Measurements from ENCODE around the gene C12orf54. TPM values are rescaled to one million over a fixed set of nuclear protein-coding genes. Genes with fewer than 3 reads are reported as not detected.

C12orf54 gene
- polyA plus RNA-seq, 1 donor (not counting 4 experiments of a cell fraction or from before 2014, with no cell fraction given), result 4.3 TPM

- Histone ChIP-seq H3K79me2 (ENCODE audit: control insufficient read depth, insufficient read depth, low read length) (no peaks in the 10 kb centered on the region), H3K27me3 (ENCODE audit: control insufficient read depth, extremely low read depth, insufficient read depth, low read length) (no peaks in the 10 kb centered on the region), H3K36me3 (ENCODE audit: control insufficient read depth in 2 of 2, extremely low read depth in 1 of 2, insufficient read depth in 2 of 2, low read length in 2 of 2) (no peaks in the 10 kb centered on the region), H3K9me1 (ENCODE audit: control insufficient read depth, extremely low read depth, insufficient read depth, low read length) (no peaks in the 10 kb centered on the region), H3K4me2 (ENCODE audit: control insufficient read depth, extremely low read depth, insufficient read depth, low read depth, low read length) (no peak overlapping the region), H3K4me3 (ENCODE audit: control insufficient read depth in 2 of 3, extremely low read depth in 1 of 3, insufficient read depth in 2 of 3, low read depth in 1 of 3, low read length in 3 of 3) (no peak overlapping the region), H3K27ac (ENCODE audit: control insufficient read depth, insufficient read depth, low read length) (no peak overlapping the region), H3K4me1 (ENCODE audit: control insufficient read depth, extremely low read depth, insufficient read depth, low read length) (no peaks in the 10 kb centered on the region), H2AFZ (ENCODE audit: control insufficient read depth, low read length) (no peak overlapping the region), H3K9me3 (ENCODE audit: control insufficient read depth, low read depth, low read length) (no peaks in the 10 kb centered on the region), H3K9ac (ENCODE audit: control insufficient read depth, extremely low read depth, insufficient read depth, low read length) (no peak overlapping the region), H4K20me1 (ENCODE audit: control insufficient read depth, extremely low read depth, insufficient read depth, low read length) (no peaks in the 10 kb centered on the region)
- DNase-seq (ENCODE audit: low read depth, low spot score) (no peak), FAIRE-seq (no peak)
- TF ChIP-seq EZH2 (IDR thresholded peaks at IDR 0.05; ENCODE audit: low read length) (no peak), CTCF (optimal IDR thresholded peaks at IDR 0.05 in 1 of 3, IDR thresholded peaks at IDR 0.05 in 1 of 3, conservative IDR thresholded peaks at IDR 0.05 in 1 of 3; ENCODE audit: extremely low read depth in 1 of 3, insufficient read depth in 2 of 3, low read length in 3 of 3) (peak in 1 of 3 experiments; percentile 3)
- dilution Hi-C loops (cut with MboI; ENCODE audit: extremely low pct_ligation_motif_present, low sequenced_read_pairs), result no loop called here
Observed at GRCh38 chr12:48442179-48442847, 40.0 kb upstream of the C12orf54 start.

GRCh38 chr12:48445538-48445937 is 36.8 kb upstream of the C12orf54 start:
- no peaks in the 10 kb centered on the region for H4K20me1 ChIP-seq (ENCODE audit: control insufficient read depth, extremely low read depth, insufficient read depth, low read length)
- no peaks in the 10 kb centered on the region for H3K36me3 ChIP-seq (ENCODE audit: control insufficient read depth in 2 of 2, extremely low read depth in 1 of 2, insufficient read depth in 2 of 2, low read length in 2 of 2)
- no peaks in the 10 kb centered on the region for H3K4me1 ChIP-seq (ENCODE audit: control insufficient read depth, extremely low read depth, insufficient read depth, low read length)
- H3K79me2 ChIP-seq (ENCODE audit: control insufficient read depth, insufficient read depth, low read length), result no peaks in the 10 kb centered on the region
- no peaks in the 10 kb centered on the region for H3K9me1 ChIP-seq (ENCODE audit: control insufficient read depth, extremely low read depth, insufficient read depth, low read length)
- no peak for TF ChIP-seq CTCF (optimal IDR thresholded peaks at IDR 0.05 in 1 of 3, IDR thresholded peaks at IDR 0.05 in 1 of 3, conservative IDR thresholded peaks at IDR 0.05 in 1 of 3; ENCODE audit: extremely low read depth in 1 of 3, insufficient read depth in 2 of 3, low read length in 3 of 3)
- TF ChIP-seq EZH2 (IDR thresholded peaks at IDR 0.05; ENCODE audit: low read length), result no peak
- no peaks in the 10 kb centered on the region for H3K9me3 ChIP-seq (ENCODE audit: control insufficient read depth, low read depth, low read length)
- dilution Hi-C loops (cut with MboI; ENCODE audit: extremely low pct_ligation_motif_present, low sequenced_read_pairs), result no loop called here
- no peak overlapping the region for H3K27ac ChIP-seq (ENCODE audit: control insufficient read depth, insufficient read depth, low read length)
- H3K4me3 ChIP-seq (ENCODE audit: control insufficient read depth in 2 of 3, extremely low read depth in 1 of 3, insufficient read depth in 2 of 3, low read depth in 1 of 3, low read length in 3 of 3), result no peak overlapping the region
- no peak overlapping the region for H3K4me2 ChIP-seq (ENCODE audit: control insufficient read depth, extremely low read depth, insufficient read depth, low read depth, low read length)
- no peak for FAIRE-seq
- no peak for DNase-seq (ENCODE audit: low read depth, low spot score)
- H3K9ac ChIP-seq (ENCODE audit: control insufficient read depth, extremely low read depth, insufficient read depth, low read length), result no peak overlapping the region
- H2AFZ ChIP-seq (ENCODE audit: control insufficient read depth, low read length), result no peak overlapping the region
- peaks cover 4% of the 10 kb centered on the region for H3K27me3 ChIP-seq (ENCODE audit: control insufficient read depth, extremely low read depth, insufficient read depth, low read length)
